ENCODE data around the gene TYW5.
"Not testable (repeated sequence)": the region's sequence is repeated elsewhere in the genome, so short reads cannot be mapped to it uniquely, and the experiment has no call there.

TYW5 gene

DNA sequence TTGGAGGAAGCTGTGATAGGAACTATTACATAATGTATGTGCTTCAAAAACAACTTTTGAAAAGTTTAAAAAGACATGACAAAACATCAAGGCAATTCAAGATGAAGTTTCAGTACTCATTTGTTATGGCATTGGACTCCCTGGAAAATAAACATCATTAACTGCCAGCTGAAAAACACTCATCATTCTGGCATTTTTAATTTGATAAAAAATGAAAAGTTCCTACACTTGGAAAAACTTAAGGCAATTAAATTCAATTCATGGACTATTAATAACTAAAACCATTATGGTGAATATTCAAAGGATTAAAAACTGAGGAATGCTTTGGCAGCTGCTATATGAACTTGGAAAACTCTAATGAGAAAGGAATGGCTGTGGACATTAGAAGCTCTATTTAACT is 8.5 kb downstream of the TYW5 start:
- Mint-ChIP-seq H3K4me1 (peaks cover 20% of the 10 kb centered on the region), H3K27me3 (no peaks in the 10 kb centered on the region), H3K4me3 (no peak overlapping the region), H3K27ac (no peak overlapping the region), H3K9me3 (no peaks in the 10 kb centered on the region)
- no peak for ATAC-seq
- no peak for DNase-seq

- no peaks in the 10 kb centered on the region for H3K27me3 Mint-ChIP-seq
- ATAC-seq (no peak), DNase-seq (no peak)
- H3K4me1 Mint-ChIP-seq = peaks cover 20% of the 10 kb centered on the region
- no peak overlapping the region for H3K4me3 Mint-ChIP-seq
- no peak overlapping the region for H3K27ac Mint-ChIP-seq
- H3K9me3 Mint-ChIP-seq = no peaks in the 10 kb centered on the region
These were observed 9.1 kb downstream of the TYW5 start for GRCh38 chr2:199946196-199946595.

DNA sequence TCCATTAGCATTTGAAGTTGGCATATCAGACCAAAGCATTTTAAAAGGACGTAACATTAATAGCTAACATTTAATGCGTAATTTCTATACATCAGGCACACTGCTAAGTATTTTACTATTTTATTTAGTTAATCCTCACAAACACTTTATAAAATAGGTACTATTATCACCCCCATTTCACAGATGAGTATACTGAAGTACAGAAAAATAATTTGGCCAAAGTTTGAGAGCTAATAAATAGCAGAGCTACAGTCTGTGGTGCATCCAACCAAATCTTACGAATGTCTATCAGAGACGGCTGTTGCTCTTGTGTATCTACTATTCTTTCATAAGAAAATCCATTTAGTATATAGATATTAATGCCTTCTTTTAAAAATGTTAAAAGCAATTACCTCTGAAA is 11.9 kb downstream of the TYW5 start:
- Mint-ChIP-seq H3K4me1 (peaks cover 16% of the 10 kb centered on the region), H3K27me3 (no peaks in the 10 kb centered on the region), H3K27ac (no peak overlapping the region), H3K9me3 (no peaks in the 10 kb centered on the region), H3K4me3 (no peak overlapping the region)
- ATAC-seq = no peak
- DNase-seq = no peak

DNA sequence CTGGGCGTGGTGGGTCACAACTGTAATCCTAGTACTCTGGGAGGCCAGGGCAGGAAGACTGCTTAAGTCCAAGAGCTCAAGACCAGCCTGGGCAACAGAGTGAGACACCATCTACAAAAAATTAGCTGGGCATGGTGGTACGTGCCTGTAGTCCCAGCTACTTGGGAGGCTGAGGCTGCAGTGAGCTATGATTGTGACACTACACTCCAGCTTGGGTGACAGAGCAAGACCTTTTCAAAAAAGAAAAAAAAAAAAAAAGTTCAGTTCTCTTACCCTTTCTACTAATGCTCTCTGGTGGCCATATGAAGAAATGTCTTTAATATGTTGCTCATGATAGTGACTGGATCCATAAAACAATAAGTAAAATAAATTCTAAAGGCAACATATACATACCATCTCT is 14.9 kb downstream of the TYW5 start:
- Mint-ChIP-seq H3K4me1 (peaks cover 11% of the 10 kb centered on the region), H3K4me3 (no peak overlapping the region), H3K9me3 (no peaks in the 10 kb centered on the region), H3K27me3 (no peaks in the 10 kb centered on the region), H3K27ac (no peak overlapping the region)
- DNase-seq (no peak), ATAC-seq (peak; percentile 59)

DNA sequence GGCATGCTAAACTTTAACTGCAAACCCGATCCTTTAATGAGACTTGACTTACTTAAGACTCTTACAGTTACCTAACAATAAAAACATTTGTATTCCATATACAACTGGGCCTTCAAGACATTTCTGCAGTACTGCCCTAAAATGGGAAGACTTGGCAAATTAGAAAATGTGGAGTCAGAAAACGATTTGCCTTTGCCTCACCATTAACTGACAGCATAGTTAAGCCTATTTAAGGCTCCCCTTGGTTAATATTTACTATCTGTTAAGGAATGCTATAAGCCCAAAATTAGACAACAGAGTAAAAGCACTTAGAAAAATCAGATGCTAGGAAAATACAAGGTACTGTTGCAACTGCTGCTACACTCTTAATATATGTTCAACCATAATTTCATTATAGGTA is 18.7 kb downstream of the TYW5 start:
- Mint-ChIP-seq H3K4me3 (no peak overlapping the region), H3K27me3 (no peaks in the 10 kb centered on the region), H3K27ac (no peak overlapping the region)

GRCh38 chr2:199933466-199933865 is 21.8 kb downstream of the TYW5 start:
- Mint-ChIP-seq H3K9me3 (no peaks in the 10 kb centered on the region), H3K4me3 (no peak overlapping the region), H3K4me1 (no peaks in the 10 kb centered on the region), H3K27me3 (no peaks in the 10 kb centered on the region), H3K27ac (no peak overlapping the region)
- ATAC-seq (no peak), DNase-seq (no peak)

More for the DNA sequence above, 18.7 kb downstream of the TYW5 start:
- Mint-ChIP-seq H3K9me3 (no peaks in the 10 kb centered on the region), H3K4me1 (peaks cover 5% of the 10 kb centered on the region)
- ATAC-seq (no peak), DNase-seq (no peak)

- ATAC-seq = no peak
- no peak for DNase-seq
- no peak overlapping the region for H3K4me3 Mint-ChIP-seq
- no peak overlapping the region for H3K27ac Mint-ChIP-seq
- H3K4me1 Mint-ChIP-seq = no peaks in the 10 kb centered on the region
- no peaks in the 10 kb centered on the region for H3K9me3 Mint-ChIP-seq
- H3K27me3 Mint-ChIP-seq = no peaks in the 10 kb centered on the region
These were observed 22.9 kb downstream of the TYW5 start for GRCh38 chr2:199932312-199932855.

DNA sequence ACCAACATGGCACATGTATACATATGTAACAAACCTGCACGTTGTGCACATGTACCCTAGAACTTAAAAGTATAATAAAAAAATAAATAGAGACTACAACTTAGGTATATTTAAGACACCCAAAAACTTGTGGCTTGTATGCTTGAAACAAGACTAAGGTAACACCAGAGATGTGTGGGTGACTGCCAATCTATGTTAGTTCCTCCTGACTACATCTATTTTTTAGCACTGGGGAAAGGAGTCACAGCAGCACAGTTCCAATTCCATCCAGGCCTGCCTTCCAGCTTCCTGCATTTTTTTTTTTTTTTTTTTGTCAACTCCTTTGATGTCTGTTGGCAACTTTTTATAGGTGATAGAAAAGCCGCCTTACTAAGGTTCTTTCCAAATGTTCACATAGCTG is 26.0 kb downstream of the TYW5 start:
- no peak for DNase-seq
- no peak overlapping the region for H3K4me3 Mint-ChIP-seq
- H3K27me3 Mint-ChIP-seq = no peaks in the 10 kb centered on the region
- no peak for ATAC-seq
- no peaks in the 10 kb centered on the region for H3K9me3 Mint-ChIP-seq
- peaks cover 2% of the 10 kb centered on the region for H3K4me1 Mint-ChIP-seq
- H3K27ac Mint-ChIP-seq = no peak overlapping the region

- no peak for ATAC-seq
- DNase-seq = no peak
- no peak overlapping the region for H3K4me3 Mint-ChIP-seq
- no peaks in the 10 kb centered on the region for H3K27me3 Mint-ChIP-seq
- peak overlapping the region in 1 of 2 donors; percentile 28 for H3K27ac Mint-ChIP-seq
- no peaks in the 10 kb centered on the region for H3K9me3 Mint-ChIP-seq
- peaks cover 8% of the 10 kb centered on the region for H3K4me1 Mint-ChIP-seq
These were observed 26.7 kb downstream of the TYW5 start for GRCh38 chr2:199928626-199929025.

- H3K27ac Mint-ChIP-seq = no peak overlapping the region
- ATAC-seq (no peak), DNase-seq (no peak)
- peaks cover 10% of the 10 kb centered on the region for H3K4me1 Mint-ChIP-seq
- H3K9me3 Mint-ChIP-seq = no peaks in the 10 kb centered on the region
- H3K4me3 Mint-ChIP-seq = no peak overlapping the region
- no peaks in the 10 kb centered on the region for H3K27me3 Mint-ChIP-seq
These were observed 27.1 kb downstream of the TYW5 start for GRCh38 chr2:199928226-199928625.

GRCh38 chr2:199926806-199927205 is 28.5 kb downstream of the TYW5 start:
- DNase-seq = no peak

GRCh38 chr2:199923924-199924323 is 31.4 kb downstream of the TYW5 start:
- Mint-ChIP-seq H3K27me3 (no peaks in the 10 kb centered on the region), H3K27ac (peak overlapping the region in 1 of 2 donors; percentile 44), H3K9me3 (no peaks in the 10 kb centered on the region), H3K4me3 (no peak overlapping the region), H3K4me1 (peaks cover 17% of the 10 kb centered on the region)
- no peak for DNase-seq
- ATAC-seq = no peak

More at GRCh38 chr2:199926806-199927205, 28.5 kb downstream of the TYW5 start:
- Mint-ChIP-seq H3K9me3 (no peaks in the 10 kb centered on the region), H3K4me3 (no peak overlapping the region), H3K27me3 (no peaks in the 10 kb centered on the region), H3K27ac (no peak overlapping the region), H3K4me1 (peaks cover 17% of the 10 kb centered on the region)
- no peak for ATAC-seq

DNA sequence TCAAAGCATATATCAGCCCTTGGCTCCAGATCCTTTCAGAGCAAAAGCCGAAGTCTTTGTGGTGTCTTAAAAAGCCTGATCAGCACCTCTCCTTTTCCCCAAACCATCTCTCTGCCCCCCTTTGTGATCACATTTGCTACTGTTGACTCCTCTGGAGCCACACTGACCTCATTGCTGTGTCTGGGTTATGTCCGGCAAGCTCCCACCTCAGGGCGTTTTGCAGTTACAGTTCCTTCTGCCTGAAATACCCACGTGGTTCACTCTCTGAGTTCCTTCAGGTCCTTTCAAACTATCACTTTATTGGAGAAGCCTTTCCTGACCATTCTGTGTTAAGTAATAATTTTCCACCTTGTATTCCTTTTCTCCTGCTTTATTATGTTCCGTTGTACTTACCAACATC is 32.4 kb downstream of the TYW5 start:
- Mint-ChIP-seq H3K27me3 (no peaks in the 10 kb centered on the region), H3K4me1 (peaks cover 17% of the 10 kb centered on the region), H3K27ac (no peak overlapping the region), H3K9me3 (no peaks in the 10 kb centered on the region), H3K4me3 (no peak overlapping the region)
- ATAC-seq (no peak), DNase-seq (no peak)

GRCh38 chr2:199916980-199917379 is 38.3 kb downstream of the TYW5 start:
- peaks cover 15% of the 10 kb centered on the region for H3K4me1 Mint-ChIP-seq
- no peak overlapping the region for H3K4me3 Mint-ChIP-seq
- no peaks in the 10 kb centered on the region for H3K27me3 Mint-ChIP-seq
- no peak overlapping the region for H3K27ac Mint-ChIP-seq
- ATAC-seq = no peak
- DNase-seq = no peak
- peaks cover 0 to 12% of the 10 kb centered on the region in 2 donors for H3K9me3 Mint-ChIP-seq

- Mint-ChIP-seq H3K4me3 (peak overlapping the region; percentile 21 to 47), H3K4me1 (peaks cover 25% of the 10 kb centered on the region), H3K27ac (peak overlapping the region in 1 of 2 donors; percentile 0)
These were observed 40.8 kb downstream of the TYW5 start for GRCh38 chr2:199914372-199914958.

DNA sequence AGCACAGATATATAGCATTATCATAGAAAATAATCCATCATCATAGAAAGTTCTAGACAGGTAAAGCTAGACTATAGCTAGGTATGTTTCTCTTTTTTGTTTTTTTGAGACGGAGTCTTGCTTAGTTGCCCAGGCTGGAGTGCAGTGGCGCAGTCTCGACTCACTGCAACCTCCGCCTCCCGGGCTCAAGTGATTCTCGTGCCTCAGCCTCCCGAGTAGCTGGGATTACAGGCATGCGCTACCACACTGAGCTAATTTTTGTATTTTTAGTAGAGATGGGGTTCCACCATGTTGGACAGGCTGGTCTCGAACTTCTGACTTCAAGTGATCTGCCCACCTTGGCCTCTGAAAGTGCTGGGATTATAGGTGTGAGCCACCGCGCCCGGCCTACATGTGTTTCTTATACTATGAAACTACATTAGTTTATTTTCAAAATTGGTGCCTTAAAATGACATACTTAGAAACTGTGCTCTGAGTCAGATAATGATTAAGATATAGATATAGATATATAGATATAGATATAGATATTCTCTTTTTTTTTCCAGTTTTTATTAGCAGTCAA is 42.7 kb downstream of the TYW5 start:
- peaks cover 0 to 10% of the 10 kb centered on the region in 2 donors for H3K9me3 Mint-ChIP-seq
- peaks cover 25% of the 10 kb centered on the region for H3K4me1 Mint-ChIP-seq
- not testable (repeated sequence) for ATAC-seq, H3K27me3 Mint-ChIP-seq, DNase-seq
- peak overlapping the region; percentile 72 to 95 for H3K4me3 Mint-ChIP-seq
- H3K27ac Mint-ChIP-seq = peak overlapping the region in 1 of 2 donors; percentile 52

More at GRCh38 chr2:199914372-199914958, 40.8 kb downstream of the TYW5 start:
- H3K9me3 Mint-ChIP-seq = peaks cover 0 to 12% of the 10 kb centered on the region in 2 donors
- DNase-seq (no peak), ATAC-seq (no peak)
- no peaks in the 10 kb centered on the region for H3K27me3 Mint-ChIP-seq

- Mint-ChIP-seq H3K9me3 (peaks cover 0 to 2% of the 10 kb centered on the region in 2 donors), H3K27ac (peak overlapping the region; percentile 92 to 97), H3K4me1 (peaks cover 25% of the 10 kb centered on the region), H3K4me3 (peak overlapping the region; percentile 90 to 95), H3K27me3 (no peaks in the 10 kb centered on the region)
- DNase-seq = no peak
- no peak for ATAC-seq
These were observed 43.5 kb downstream of the TYW5 start for GRCh38 chr2:199911877-199912161.

All from stimulated activated naive CD8-positive, alpha-beta T cell treated with anti-CD3 and anti-CD28 coated beads, Interleukin-15, amount 100 ng/mL, for 72 hours (primary cell).